A549 (cell line): Measurements from ENCODE around the gene CDK14. TPM values are rescaled to one million over a fixed set of nuclear protein-coding genes. Genes with fewer than 3 reads are reported as not detected.

Experiments used
- ATAC-seq, 2 experiments: fragments of 200-7000 bp in 1 of 2; fragments of >200 bp in 1 of 2; cut with Nextera tagmentation in 1 of 2; cut with Tn5 transposase in 1 of 2; 3 replicates each; pipeline versions ENCODE4 v1.8.0 to v1.9.1; 2018 to 2020; ENCODE audit warnings: mild to moderate bottlenecking in 1 of 2, moderate library complexity in 1 of 2
- CTCF ChIA-PET: fragments of 300-600 bp; sonication (Branson Sonifier 250); formaldehyde crosslinking; extraction: SDS; loops from one replicate; lab custom pipeline; 2021; ENCODE audit warnings: antibody characterized with exemption, inconsistent platforms; lab: Yijun Ruan, JAX
- POLR2A ChIA-PET: fragments of 350-600 bp; formaldehyde crosslinking; extraction: SDS; loops from one replicate; lab custom pipeline; 2021; ENCODE audit warnings: antibody characterized with exemption, inconsistent platforms; lab: Yijun Ruan, JAX
- DNase-seq, 2 experiments: peaks; one replicate each; pipeline versions ENCODE4 v3.0.0 to v3.0.0-alpha.2; 2011 to 2016; ENCODE audit warnings: low read depth in 1 of 2, low spot score in 1 of 2
- FAIRE-seq: peaks from 2 replicates; lab custom pipeline; 2011; peaks lifted over from hg19 to GRCh38; lab: Jason Lieb, UNC
- H3K27ac ChIP-seq, 2 experiments: fragments of >200 bp; sonication (Bioruptor Twin); formaldehyde crosslinking; 3 replicates each; pipeline ENCODE4 v1.5.1; 2016 to 2017
- H3K4me1 ChIP-seq: fragments of >200 bp; sonication (Bioruptor Twin); formaldehyde crosslinking; 3 replicates; pipeline ENCODE4 v1.6.1; 2016
- H3K4me2 ChIP-seq: fragments of >200 bp; sonication (Bioruptor Twin); formaldehyde crosslinking; 3 replicates; pipeline ENCODE4 v1.6.1; 2016
- H3K4me3 ChIP-seq: fragments of >200 bp; sonication (Bioruptor Twin); formaldehyde crosslinking; 3 replicates; pipeline ENCODE4 v1.5.1; 2016
- H3K9me3 ChIP-seq: fragments of >200 bp; sonication (Bioruptor Twin); formaldehyde crosslinking; 3 replicates; pipeline ENCODE4 v1.6.1; 2016
- ATOH8 ChIP-seq: fragments of 250-450 bp; sonication (Bioruptor Pico); IDR thresholded peaks from 2 replicates; pipeline ENCODE4 v1.5.0; 2020; ENCODE audit warnings: low read depth, mild to moderate bottlenecking, moderate library complexity
- BHLHE40 ChIP-seq: IDR thresholded peaks from 2 replicates; pipeline ENCODE4 v1.6.1; 2012; ENCODE audit warnings: low read depth, low read length, inconsistent platforms
- CHD4 ChIP-seq: fragments of 200-600 bp; sonication (generic); IDR thresholded peaks from 2 replicates; pipeline ENCODE4 v1.6.1; 2016; ENCODE audit warnings: antibody characterized with exemption, mild to moderate bottlenecking, borderline replicate concordance
- E2F6 ChIP-seq: IDR thresholded peaks from 2 replicates; pipeline ENCODE4 v1.6.1; 2012; ENCODE audit warnings: low read depth, borderline replicate concordance
- EHF ChIP-seq: fragments of 250-450 bp; sonication (Bioruptor Pico); IDR thresholded peaks from 2 replicates; pipeline ENCODE4 v1.5.0; 2020; ENCODE audit warnings: mild to moderate bottlenecking
- EHMT2 ChIP-seq: fragments of 200-600 bp; sonication (generic); IDR thresholded peaks from 2 replicates; pipeline ENCODE4 v1.6.1; 2016; ENCODE audit warnings: antibody characterized with exemption, low read depth, mild to moderate bottlenecking, moderate library complexity
- FOSB ChIP-seq: fragments of 250-450 bp; sonication (Bioruptor Pico); IDR thresholded peaks from 2 replicates; pipeline ENCODE4 v1.5.0; 2020; ENCODE audit warnings: mild to moderate bottlenecking, moderate library complexity
- HDAC2 ChIP-seq: fragments of 200-600 bp; sonication (generic); IDR thresholded peaks from 2 replicates; pipeline ENCODE4 v1.6.1; 2016
- HES2 ChIP-seq: fragments of >200 bp; sonication (Bioruptor Twin); formaldehyde crosslinking; IDR thresholded peaks from 2 replicates; pipeline ENCODE4 v1.6.1; 2016
- HOXB13 ChIP-seq: fragments of 250-450 bp; sonication (Bioruptor Pico); IDR thresholded peaks from 2 replicates; pipeline ENCODE4 v1.5.0; 2020; ENCODE audit warnings: low read depth, mild to moderate bottlenecking, moderate library complexity
- HOXB5 ChIP-seq: fragments of 250-450 bp; sonication (Bioruptor Pico); IDR thresholded peaks from 2 replicates; pipeline ENCODE4 v1.5.0; 2020; ENCODE audit warnings: mild to moderate bottlenecking, moderate library complexity
- KDM5A ChIP-seq: fragments of 200-600 bp; sonication (generic); IDR thresholded peaks from 2 replicates; pipeline ENCODE4 v1.6.1; 2016; ENCODE audit warnings: antibody characterized with exemption, mild to moderate bottlenecking
- MAZ ChIP-seq: fragments of 150-350 bp; IDR thresholded peaks from 2 replicates; pipeline ENCODE4 v1.6.1; 2014; ENCODE audit warnings: antibody characterized with exemption, low read depth, low read length, borderline replicate concordance
- MYC ChIP-seq: IDR thresholded peaks from 2 replicates; pipeline ENCODE4 v1.6.1; 2012; ENCODE audit warnings: mild to moderate bottlenecking, inconsistent platforms, low read length, improper control_type of control experiment, borderline replicate concordance
- NR3C1 ChIP-seq: fragments of >200 bp; sonication (Bioruptor Twin); formaldehyde crosslinking; IDR thresholded peaks from 3 replicates; pipeline ENCODE4 v1.6.1; 2017
- PHF8 ChIP-seq: fragments of 200-600 bp; sonication (generic); IDR thresholded peaks from 2 replicates; pipeline ENCODE4 v1.6.1; 2016; ENCODE audit warnings: low read depth, mild to moderate bottlenecking, antibody characterized with exemption, moderate library complexity, borderline replicate concordance
- POLR2A ChIP-seq: IDR thresholded peaks from 2 replicates; pipeline ENCODE4 v1.6.1; 2012; ENCODE audit warnings: mild to moderate bottlenecking, low read length
- RAD21 ChIP-seq, 2 experiments: fragments of >200 bp in 1 of 2; sonication (Bioruptor Twin) in 1 of 2; formaldehyde crosslinking in 1 of 2; IDR thresholded peaks in 1 of 2; conservative IDR thresholded peaks in 1 of 2; 2 replicates in 1 of 2; 3 replicates in 1 of 2; pipeline ENCODE4 v1.6.1; 2012 to 2018; ENCODE audit warnings: inconsistent platforms in 1 of 2
- SMC3 ChIP-seq: fragments of >200 bp; sonication (Bioruptor Twin); formaldehyde crosslinking; IDR thresholded peaks from 3 replicates; pipeline ENCODE4 v1.6.1; 2018; ENCODE audit warnings: inconsistent platforms
- SREBF2 ChIP-seq: fragments of 450-650 bp; IDR thresholded peaks from 2 replicates; pipeline ENCODE4 v1.6.1; 2014; ENCODE audit warnings: mild to moderate bottlenecking, moderate library complexity
- TFCP2L1 ChIP-seq: fragments of 250-450 bp; sonication (Bioruptor Pico); IDR thresholded peaks from 2 replicates; pipeline ENCODE4 v1.5.0; 2021; ENCODE audit warnings: mild to moderate bottlenecking
- ZC3H11A ChIP-seq: fragments of 450-650 bp; IDR thresholded peaks from 2 replicates; pipeline ENCODE4 v1.6.1; 2014; ENCODE audit warnings: antibody characterized with exemption, mild to moderate bottlenecking
- ZFP36 ChIP-seq: fragments of 450-650 bp; IDR thresholded peaks from 2 replicates; pipeline ENCODE4 v1.6.1; 2014; ENCODE audit warnings: borderline replicate concordance; ENCODE audit not compliant: partially characterized antibody
- WGBS: methylation state at CpG from one replicate; pipeline ENCODE4 v1.1.6; 2017; ENCODE audit errors: missing lambda C conversion rate; 5-methylcytosine and 5-hydroxymethylcytosine counted together
- polyA plus RNA-seq, 4 experiments: library from polyadenylated mRNA; depleted of rRNA in 3 of 4; stranded (reverse); fragments of >200 nt; fragmentation: RNase III in 1 of 4; extraction: RNeasy Plus Mini Kit Qiagen cat#74134 plus additional on column Dnase treatment in 1 of 4; gene quantifications; 2 replicates in 3 of 4; 3 replicates in 1 of 4; pipeline ENCODE4 v1.2.3, GENCODE V29; 2011 to 2017
- TF ChIP-seq, protein P1 (sequence below): fragments of >200 bp; sonication (Bioruptor Twin); formaldehyde crosslinking; IDR thresholded peaks from 3 replicates; pipeline ENCODE4 v1.6.1; 2016

Gene CDK14
- polyA plus RNA-seq, 2 of the 4 experiments (the other 2 are of a cell fraction) = 0.21 to 0.23 TPM

- POLR2A ChIA-PET = no interaction called here
- WGBS = 0% methylated on average over 1 of the region's 1 CpG
- no peak overlapping the region for H3K27ac ChIP-seq
- no peaks in the 10 kb centered on the region for H3K4me1 ChIP-seq
- ATAC-seq = no peak
- H3K4me2 ChIP-seq = no peak overlapping the region
- no peak for DNase-seq
- TF ChIP-seq HDAC2 = no peak
- TF ChIP-seq NR3C1 = no peak
- TF ChIP-seq ZC3H11A = no peak
- TF ChIP-seq SMC3 = no peak
- no peak for TF ChIP-seq HOXB13 (CRISPR knock-in tag)
- no peak for TF ChIP-seq EHMT2
- TF ChIP-seq E2F6 = no peak
- no peak for TF ChIP-seq BHLHE40
- no peak for TF ChIP-seq ATOH8 (CRISPR knock-in tag)
- TF ChIP-seq FOSB = no peak
- TF ChIP-seq RAD21 (conservative IDR thresholded peaks at IDR 0.05 in 1 of 2, IDR thresholded peaks at IDR 0.05 in 1 of 2) = no peak
- no peak for TF ChIP-seq HOXB5 (CRISPR knock-in tag)
- TF ChIP-seq HES2 = no peak
- no peak for TF ChIP-seq MAZ
- no peak for TF ChIP-seq POLR2A
- TF ChIP-seq ZFP36 = no peak
- no peak for TF ChIP-seq MYC
- TF ChIP-seq KDM5A = no peak
- CTCF ChIA-PET = interaction anchor here (0.8 to 0.9 kb wide), 2 partner anchors 9 to 169 kb away, joined by 3 to 5 read pairs; no protein-coding TSS in a partner anchor
- no peak for FAIRE-seq
- H3K9me3 ChIP-seq = no peaks in the 10 kb centered on the region
- H3K4me3 ChIP-seq = no peak overlapping the region
Measured at GRCh38 chr7:90920336-90920735, 324.2 kb downstream of the CDK14 start.

DNA sequence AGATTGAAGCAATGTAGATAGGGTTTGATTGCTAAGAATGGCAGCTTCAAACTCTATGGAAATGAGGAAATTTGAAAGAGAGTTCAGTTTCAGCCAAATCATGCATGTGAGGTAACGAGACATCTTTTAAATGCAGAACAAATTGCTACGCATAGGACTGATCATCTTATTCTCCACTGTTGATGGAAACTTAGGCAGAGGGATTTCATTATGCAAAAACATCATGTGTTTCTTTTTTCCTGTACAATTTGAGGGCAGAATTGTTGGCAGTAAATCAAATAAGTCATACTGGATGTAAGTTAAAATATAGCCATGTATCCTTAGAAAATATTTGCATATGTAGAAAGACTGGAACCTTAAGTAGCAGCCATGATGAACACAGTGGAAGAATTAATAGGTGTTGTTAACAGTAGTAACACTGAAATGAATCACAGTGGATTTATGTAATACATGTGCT is 327.4 kb downstream of the CDK14 start:
- ChIA-PET POLR2A (no interaction called here), CTCF (no interaction called here)
- peak; percentile 82 for FAIRE-seq
- TF ChIP-seq HOXB13 (CRISPR knock-in tag) = no peak
- TF ChIP-seq EHF = no peak
- no peak for TF ChIP-seq POLR2A
- TF ChIP-seq TFCP2L1 (CRISPR knock-in tag) = no peak
- TF ChIP-seq, protein P1, sequence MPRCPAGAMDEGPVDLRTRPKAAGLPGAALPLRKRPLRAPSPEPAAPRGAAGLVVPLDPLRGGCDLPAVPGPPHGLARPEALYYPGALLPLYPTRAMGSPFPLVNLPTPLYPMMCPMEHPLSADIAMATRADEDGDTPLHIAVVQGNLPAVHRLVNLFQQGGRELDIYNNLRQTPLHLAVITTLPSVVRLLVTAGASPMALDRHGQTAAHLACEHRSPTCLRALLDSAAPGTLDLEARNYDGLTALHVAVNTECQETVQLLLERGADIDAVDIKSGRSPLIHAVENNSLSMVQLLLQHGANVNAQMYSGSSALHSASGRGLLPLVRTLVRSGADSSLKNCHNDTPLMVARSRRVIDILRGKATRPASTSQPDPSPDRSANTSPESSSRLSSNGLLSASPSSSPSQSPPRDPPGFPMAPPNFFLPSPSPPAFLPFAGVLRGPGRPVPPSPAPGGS = no peak
- no peak for TF ChIP-seq CHD4
- no peak for TF ChIP-seq HOXB5 (CRISPR knock-in tag)
- TF ChIP-seq PHF8 = no peak
- no peak for TF ChIP-seq SREBF2
- Histone ChIP-seq H3K4me3 (no peak overlapping the region), H3K4me1 (no peaks in the 10 kb centered on the region), H3K9me3 (no peaks in the 10 kb centered on the region), H3K4me2 (no peak overlapping the region), H3K27ac (no peak overlapping the region)
- 38% methylated on average over 2 of the region's 2 CpGs for WGBS
- DNase-seq = no peak
- ATAC-seq = no peak
